MM.1S (cell line): ENCODE data around the gene HSD17B13.

Source experiments
- EZH2 ChIP-seq: fragments of 300-600 bp; sonication (generic); optimal IDR thresholded peaks from 2 replicates; pipeline ENCODE3; 2017; ENCODE audit warnings: low read depth, mild to moderate bottlenecking, antibody characterized with exemption, low read length, mixed read lengths
- EZH2phosphoT487 ChIP-seq: fragments of 300-600 bp; sonication (generic); IDR thresholded peaks from 2 replicates; pipeline ENCODE4 v1.6.1; 2018; ENCODE audit warnings: antibody characterized with exemption, low read length
- TF ChIP-seq, protein P1 (sequence below): fragments of 300-600 bp; sonication (generic); IDR thresholded peaks from 2 replicates; pipeline ENCODE4 v1.5.1; 2016; ENCODE audit warnings: antibody characterized with exemption, low read length, mixed read lengths

DNA sequence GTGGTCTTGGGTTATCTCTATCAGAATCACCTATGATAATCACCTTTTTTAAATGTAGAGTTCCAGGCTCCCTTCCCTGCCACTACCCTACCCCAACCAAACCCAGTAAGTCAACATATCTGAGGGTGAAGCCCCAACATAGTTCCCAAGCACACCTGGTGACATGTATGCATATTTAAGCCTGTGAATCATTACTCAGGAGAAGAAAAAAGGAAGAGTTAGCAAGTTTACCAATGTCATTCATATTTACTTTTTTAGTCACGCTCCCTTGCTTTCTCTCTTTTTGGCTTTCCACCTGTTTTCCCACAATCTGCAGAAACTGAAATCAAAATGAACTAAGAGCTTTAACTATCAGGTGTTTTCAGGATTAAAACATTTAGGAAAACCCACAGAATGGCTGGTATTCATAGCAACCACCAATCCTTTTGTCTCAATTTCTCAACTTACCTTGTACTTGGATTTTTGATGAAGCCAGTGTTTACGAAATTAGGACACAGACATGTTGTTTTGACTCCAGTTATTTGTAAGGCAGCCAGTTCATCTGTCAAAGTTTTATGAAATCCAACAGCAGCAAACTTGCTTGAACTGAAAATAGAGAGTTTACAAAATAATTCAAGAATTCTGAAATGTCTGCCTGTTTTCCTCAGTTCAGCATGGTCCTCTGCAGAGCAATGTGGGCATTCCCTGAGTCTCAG lies 34.3 kb upstream of the HSD17B13 start:
- TF ChIP-seq, protein P1, sequence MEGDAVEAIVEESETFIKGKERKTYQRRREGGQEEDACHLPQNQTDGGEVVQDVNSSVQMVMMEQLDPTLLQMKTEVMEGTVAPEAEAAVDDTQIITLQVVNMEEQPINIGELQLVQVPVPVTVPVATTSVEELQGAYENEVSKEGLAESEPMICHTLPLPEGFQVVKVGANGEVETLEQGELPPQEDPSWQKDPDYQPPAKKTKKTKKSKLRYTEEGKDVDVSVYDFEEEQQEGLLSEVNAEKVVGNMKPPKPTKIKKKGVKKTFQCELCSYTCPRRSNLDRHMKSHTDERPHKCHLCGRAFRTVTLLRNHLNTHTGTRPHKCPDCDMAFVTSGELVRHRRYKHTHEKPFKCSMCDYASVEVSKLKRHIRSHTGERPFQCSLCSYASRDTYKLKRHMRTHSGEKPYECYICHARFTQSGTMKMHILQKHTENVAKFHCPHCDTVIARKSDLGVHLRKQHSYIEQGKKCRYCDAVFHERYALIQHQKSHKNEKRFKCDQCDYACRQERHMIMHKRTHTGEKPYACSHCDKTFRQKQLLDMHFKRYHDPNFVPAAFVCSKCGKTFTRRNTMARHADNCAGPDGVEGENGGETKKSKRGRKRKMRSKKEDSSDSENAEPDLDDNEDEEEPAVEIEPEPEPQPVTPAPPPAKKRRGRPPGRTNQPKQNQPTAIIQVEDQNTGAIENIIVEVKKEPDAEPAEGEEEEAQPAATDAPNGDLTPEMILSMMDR = no peak
- no peak for TF ChIP-seq EZH2phosphoT487
- TF ChIP-seq EZH2 = no peak
